Midbrain (tissue), 1 donor: Measurements from ENCODE around the gene SP140.
"Not testable (repeated sequence)": the region's sequence is repeated elsewhere in the genome, so short reads cannot be mapped to it uniquely, and the experiment has no call there.

ENCODE experiments used
- DNase-seq: peaks from one replicate; lab custom pipeline; 2025; lab: John Stamatoyannopoulos, UW

SP140 gene

GRCh38 chr2:230326453-230327417, 101.2 kb downstream of the SP140 start, which contains the start of gene SP140L:
SP140L (plus strand) TSS chr2:230327193; CDS start chr2:230327270, 77 bp downstream.
- DNase-seq, result no peak

GRCh38 chr2:230327418-230328154, 102.0 kb downstream of the SP140 start:
- no peak for DNase-seq

GRCh38 chr2:230328155-230328458, 102.6 kb downstream of the SP140 start:
- DNase-seq, result no peak

DNA sequence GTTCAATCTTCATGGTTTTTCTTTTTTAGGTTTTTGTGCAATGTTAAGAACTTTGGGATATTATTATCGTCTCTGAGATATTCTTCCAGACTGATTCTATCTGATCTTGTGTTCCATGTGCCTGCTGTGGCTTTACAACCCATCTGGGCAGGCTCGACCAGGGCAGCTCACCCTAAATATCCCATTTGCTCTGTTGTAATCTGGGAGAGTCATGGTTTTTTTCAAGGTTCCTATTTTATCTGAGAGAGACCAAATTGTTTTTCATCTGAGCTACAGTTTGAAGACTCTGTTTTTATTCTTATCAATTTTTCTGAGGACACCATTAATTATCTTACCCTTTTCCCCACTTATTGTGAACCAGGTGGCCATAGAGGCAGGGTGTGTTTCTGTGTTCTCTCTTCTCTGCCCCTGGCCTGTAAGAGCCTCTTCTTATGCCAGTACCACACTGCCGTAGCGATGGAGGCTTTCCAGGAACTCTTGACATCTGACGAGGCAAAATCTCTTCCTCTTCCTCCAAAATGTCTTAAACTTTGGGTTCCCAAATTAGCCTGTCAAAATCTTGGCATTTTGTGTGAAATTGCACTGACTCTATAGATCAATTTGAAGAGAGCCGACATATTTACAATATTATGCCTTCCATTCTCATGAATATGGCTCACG, 104.5 kb downstream of the SP140 start:
- peak; percentile 2 for DNase-seq

- DNase-seq, result no peak
Measured at GRCh38 chr2:230330725-230331124, 105.2 kb downstream of the SP140 start.

- DNase-seq, result no peak
Measured at GRCh38 chr2:230335461-230335863, 109.9 kb downstream of the SP140 start.

DNA sequence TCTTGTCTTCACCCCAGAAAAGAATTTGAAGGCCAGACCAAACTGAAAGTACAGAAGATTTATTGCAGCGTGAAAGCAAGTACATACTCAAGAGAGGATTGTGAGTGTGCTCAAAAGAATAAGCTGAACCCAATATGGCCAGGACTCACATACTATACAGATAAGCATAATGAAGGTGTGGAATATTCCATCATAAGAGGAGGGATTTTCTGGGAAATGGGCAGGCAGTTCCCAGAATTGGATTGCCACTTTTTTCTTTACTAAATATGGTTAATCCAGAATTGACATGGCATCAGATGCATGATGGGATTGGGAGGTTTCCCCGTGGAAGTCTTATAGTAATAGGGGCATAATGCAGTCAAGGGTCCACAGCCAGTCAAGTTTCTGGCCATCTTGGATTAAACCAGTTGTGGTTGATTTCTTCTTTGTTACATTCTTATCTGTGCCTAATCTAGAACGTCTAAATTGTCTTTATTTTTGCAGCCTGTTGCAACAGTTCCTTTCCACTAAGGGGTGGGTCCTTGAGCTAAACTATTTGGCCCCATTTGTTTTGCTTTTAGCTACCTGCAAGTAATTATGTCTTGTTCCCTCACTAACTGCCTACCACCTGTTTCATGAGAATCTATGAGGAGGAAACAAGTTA, 110.4 kb downstream of the SP140 start:
- DNase-seq, result no peak

GRCh38 chr2:230341936-230342528, 116.5 kb downstream of the SP140 start:
- DNase-seq, result not testable (repeated sequence)

GRCh38 chr2:230343041-230343624, 117.6 kb downstream of the SP140 start:
- DNase-seq, result not testable (repeated sequence)

DNA sequence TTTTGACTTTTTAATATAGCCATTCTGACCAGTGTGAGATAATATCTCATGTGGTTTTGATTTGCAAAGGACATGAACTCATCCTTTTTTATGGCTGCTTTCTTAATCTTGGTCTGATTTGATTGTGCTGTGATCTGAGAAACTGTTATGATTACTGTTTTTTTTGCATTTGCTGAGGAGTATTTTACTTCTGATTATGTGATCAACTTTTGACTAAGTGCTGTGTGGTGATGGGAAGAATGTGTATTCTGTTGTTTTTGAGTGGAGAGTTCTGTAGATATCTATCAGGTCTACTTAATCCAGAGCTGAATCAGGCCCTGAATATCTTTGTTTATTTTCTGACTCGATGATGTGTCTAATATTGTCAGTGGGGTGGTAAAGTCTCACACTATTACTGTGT, 118.2 kb downstream of the SP140 start:
- DNase-seq, result no peak

DNA sequence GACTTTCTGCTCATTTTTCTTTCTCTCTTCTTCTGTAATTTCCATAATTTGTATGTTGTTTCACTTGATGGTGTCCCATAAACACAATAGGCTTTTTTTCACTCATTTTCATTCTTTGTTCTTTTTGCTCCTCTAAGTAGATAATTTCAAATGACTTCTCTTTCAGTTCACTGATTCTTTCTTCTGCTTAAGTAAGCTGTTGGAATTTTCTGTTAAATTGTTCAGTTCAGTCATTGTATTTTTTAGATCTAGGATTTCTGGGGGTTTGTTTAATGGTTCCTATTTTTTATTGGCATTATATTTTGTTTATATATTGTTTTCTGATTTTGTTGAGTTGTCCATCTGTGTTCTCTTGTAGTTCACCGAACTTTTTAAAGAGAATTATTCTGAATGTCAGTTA, 120.9 kb downstream of the SP140 start:
- no peak for DNase-seq

DNA sequence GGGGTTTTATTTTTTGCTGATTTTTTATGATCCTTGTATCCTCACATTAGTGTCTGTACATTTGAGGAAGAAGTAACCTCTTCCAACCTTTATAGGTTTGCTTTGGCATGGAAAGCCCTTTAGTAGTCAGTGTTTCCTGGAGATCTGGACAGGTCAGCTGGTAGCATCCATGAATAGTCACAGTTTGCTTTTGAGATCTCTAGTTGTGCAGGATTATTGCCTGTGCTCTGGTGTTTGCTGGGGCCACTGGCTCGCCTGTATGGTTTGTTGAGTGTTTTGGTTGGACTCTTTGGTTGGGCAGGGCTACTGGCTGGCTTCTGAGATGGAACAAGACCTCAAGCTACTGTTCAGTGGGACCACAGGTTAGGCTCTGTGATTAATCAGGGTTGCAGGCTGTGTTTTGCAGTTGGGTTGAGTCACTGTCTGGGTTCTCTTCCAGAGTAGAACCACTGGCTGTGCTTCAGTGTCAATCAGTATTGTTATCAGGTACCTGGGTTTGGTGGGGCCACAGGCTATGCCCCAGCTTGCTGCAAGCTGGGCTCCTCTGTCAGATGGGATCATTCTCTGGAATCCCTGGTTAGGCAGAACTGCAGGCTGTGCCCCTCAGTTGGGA, 121.5 kb downstream of the SP140 start:
- no peak for DNase-seq

GRCh38 chr2:230347659-230348305, 122.2 kb downstream of the SP140 start:
- DNase-seq, result no peak

DNA sequence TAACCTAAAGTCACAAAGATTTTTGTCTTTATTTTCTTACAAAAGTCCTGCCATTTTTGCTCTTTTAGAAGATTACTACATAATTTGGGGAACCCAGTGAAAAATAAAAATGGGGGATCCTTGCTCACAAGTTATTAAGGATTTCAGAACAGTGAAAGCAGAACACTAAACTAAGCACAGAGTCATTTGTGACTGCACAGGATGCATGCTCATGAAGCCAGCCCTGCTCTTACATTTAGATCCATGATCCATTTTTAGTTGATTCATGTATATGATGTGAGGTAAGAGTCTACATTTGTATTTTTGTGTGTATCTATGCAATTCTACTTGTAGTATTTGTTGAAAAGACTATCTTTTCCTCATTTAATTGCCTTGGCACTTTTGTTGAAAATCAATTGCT, 123.3 kb downstream of the SP140 start:
- no peak for DNase-seq

DNA sequence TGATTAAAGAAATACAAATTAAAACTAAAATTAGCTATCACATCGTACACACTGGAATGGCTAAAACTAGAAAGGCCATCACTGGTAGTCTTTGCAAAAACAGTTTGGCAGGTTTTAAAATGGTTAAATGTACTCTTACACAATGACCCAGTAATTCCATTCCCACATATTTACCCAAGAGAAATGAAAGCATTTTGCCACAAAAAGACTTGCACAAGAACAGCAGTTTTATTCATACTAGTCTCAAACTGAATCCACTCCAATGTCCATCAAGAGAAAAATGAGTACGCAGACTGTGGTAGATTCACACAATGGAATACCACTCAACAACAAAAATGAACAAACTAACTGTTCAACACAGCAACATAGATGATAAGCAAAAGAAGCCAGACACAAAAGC, 130.5 kb downstream of the SP140 start:
- no peak for DNase-seq

- DNase-seq, result no peak
Measured at GRCh38 chr2:230358305-230358704, 132.8 kb downstream of the SP140 start.

DNA sequence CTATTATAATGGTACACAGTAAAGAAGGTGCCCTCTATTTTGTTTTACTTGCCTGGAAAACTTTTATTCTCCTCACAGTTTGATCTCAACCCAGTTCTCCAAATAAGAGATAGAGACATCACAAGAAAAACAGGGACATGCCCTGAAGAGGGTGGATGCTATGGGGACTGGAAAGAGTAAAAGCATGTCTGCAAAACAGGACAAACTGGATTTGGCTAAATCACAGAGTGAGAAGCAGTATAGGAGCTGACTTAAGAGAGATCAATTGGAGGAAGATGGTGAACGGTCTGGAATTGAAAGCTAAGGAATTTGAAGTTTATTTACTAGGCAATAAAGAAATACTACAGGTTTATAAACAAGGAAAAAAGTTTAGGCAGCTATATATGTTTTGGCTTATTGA, 134.5 kb downstream of the SP140 start:
- no peak for DNase-seq

DNA sequence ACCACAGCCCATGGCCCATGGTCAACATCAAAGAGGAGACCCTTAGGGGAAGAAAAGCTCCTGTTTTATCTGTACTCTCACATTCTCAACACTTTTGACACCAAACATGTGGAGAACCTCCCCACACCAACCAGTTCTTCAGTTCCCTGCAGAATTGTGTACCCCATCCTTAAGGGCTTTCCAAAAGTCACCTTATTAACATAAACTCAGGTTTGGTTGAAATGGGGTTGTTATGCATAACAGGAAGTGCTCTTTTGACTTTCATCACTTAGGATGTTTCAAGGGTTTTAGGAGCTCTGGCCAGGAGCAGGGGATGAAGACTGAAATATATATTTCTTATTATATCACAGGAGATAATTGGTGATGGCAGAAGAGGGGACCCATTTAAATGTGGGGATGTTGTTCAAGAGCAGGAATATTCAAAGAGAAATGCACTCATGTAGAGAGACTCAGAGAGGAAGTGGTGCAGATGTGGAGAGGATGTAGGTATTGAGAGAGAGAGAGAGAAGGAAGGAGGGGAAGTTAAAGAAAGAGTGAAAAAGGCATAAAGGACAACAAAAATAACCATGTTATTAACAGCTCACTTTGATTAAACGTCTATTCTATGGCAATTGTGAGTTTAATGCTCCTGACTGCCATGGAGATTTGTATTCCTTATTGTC, 136.6 kb downstream of the SP140 start:
- DNase-seq, result no peak
